K562 (cell line): ENCODE results near the gene SIRT2. TPM values are rescaled to one million over a fixed set of nuclear protein-coding genes. Genes with fewer than 3 reads are reported as not detected.

Source experiments
- CCNT2 ChIP-seq: IDR thresholded peaks from 2 replicates; pipeline ENCODE4 v1.6.1; 2011; ENCODE audit warnings: borderline replicate concordance, low read depth, mild to moderate bottlenecking, moderate library complexity, mixed read lengths, low read length; ENCODE audit not compliant: insufficient read length; ENCODE audit errors: extremely low read depth
- KDM2B ChIP-seq: fragments of 250-450 bp; sonication (Bioruptor Pico); IDR thresholded peaks from 2 replicates; pipeline ENCODE4 v1.8.0; 2021; ENCODE audit warnings: mild to moderate bottlenecking, moderate library complexity
- KDM5B ChIP-seq: fragments of 200-600 bp; sonication (generic); IDR thresholded peaks from 2 replicates; pipeline ENCODE4 v1.6.1; 2012; ENCODE audit warnings: low read depth, mild to moderate bottlenecking, moderate library complexity, low read length, control low read depth, inconsistent platforms; ENCODE audit not compliant: insufficient replicate concordance
- L3MBTL2 ChIP-seq: fragments of 450-650 bp; IDR thresholded peaks from 2 replicates; pipeline ENCODE4 v1.6.1; 2016; ENCODE audit warnings: mild to moderate bottlenecking, moderate library complexity
- MYC ChIP-seq, 2 experiments: fragments of 250-450 bp in 1 of 2; sonication (Bioruptor Pico) in 1 of 2; IDR thresholded peaks; 2 replicates each; pipeline versions ENCODE4 v1.5.1 to v1.6.1; 2012 to 2021; ENCODE audit warnings: low read depth in 2 of 2, borderline replicate concordance in 1 of 2, improper control_type of control experiment in 1 of 2, low read length in 1 of 2, mild to moderate bottlenecking in 1 of 2, moderate library complexity in 1 of 2
- NCOA1 ChIP-seq: fragments of 450-650 bp; IDR thresholded peaks from 2 replicates; pipeline ENCODE4 v1.6.1; 2016; ENCODE audit warnings: low read depth
- PKNOX1 ChIP-seq: fragments of 450-650 bp; IDR thresholded peaks from 2 replicates; pipeline ENCODE4 v1.6.1; 2016
- SP1 ChIP-seq: sonication (generic); formaldehyde crosslinking; IDR thresholded peaks from 2 replicates; pipeline ENCODE4 v1.8.1; 2022; ENCODE audit warnings: mild to moderate bottlenecking, missing genetic modification reagents
- SP2 ChIP-seq: IDR thresholded peaks from 2 replicates; pipeline ENCODE4 v1.6.1; 2011; ENCODE audit warnings: mild to moderate bottlenecking, low read depth, low read length, moderate library complexity; ENCODE audit not compliant: poor library complexity, severe bottlenecking; ENCODE audit errors: extremely low read depth
- TRIM25 ChIP-seq: fragments of 450-650 bp; IDR thresholded peaks from 2 replicates; pipeline ENCODE4 v1.7.0; 2016; ENCODE audit warnings: borderline replicate concordance
- VEZF1 ChIP-seq: fragments of 200-800 bp; sonication (Bioruptor generic); IDR thresholded peaks from 2 replicates; pipeline ENCODE4 v1.6.1; 2017; ENCODE audit warnings: missing genetic modification characterization, missing compliant biosample characterization
- ZBTB7A ChIP-seq: IDR thresholded peaks from 2 replicates; pipeline ENCODE4 v1.6.1; 2011; ENCODE audit warnings: low read depth, mild to moderate bottlenecking, low read length, moderate library complexity, borderline replicate concordance; ENCODE audit not compliant: control insufficient read depth
- ZFPM2 ChIP-seq: fragments of 250-450 bp; sonication (Bioruptor Pico); IDR thresholded peaks from 2 replicates; pipeline ENCODE4 v1.5.1; 2022; ENCODE audit warnings: mild to moderate bottlenecking
- ZNF212 ChIP-seq: fragments of 450-650 bp; formaldehyde crosslinking; IDR thresholded peaks from 2 replicates; pipeline ENCODE4 v1.4.0; 2020; ENCODE audit warnings: mild to moderate bottlenecking
- ZNF280A ChIP-seq: fragments of 450-650 bp; IDR thresholded peaks from 2 replicates; pipeline ENCODE4 v1.6.1; 2018; ENCODE audit warnings: mild to moderate bottlenecking, low read depth; ENCODE audit not compliant: partially characterized antibody
- polyA plus RNA-seq, 8 experiments: library from polyadenylated mRNA; depleted of rRNA in 4 of 8; stranded (reverse) in 5 of 8; unstranded in 3 of 8; fragments of >200 nt; fragmentation: Nextera tagmentation in 2 of 8; fragmentation: Illumina TruSeq in 1 of 8; extraction: Ambion mirVana in 2 of 8; extraction: Trizol in 1 of 8; gene quantifications; 2 replicates each; pipeline versions ENCODE4 v1.2.1 to v1.2.3, GENCODE V29; 2011 to 2014; ENCODE audit warnings: inconsistent platforms in 1 of 8, missing spikeins in 1 of 8
- total RNA-seq, 7 experiments: library from RNA; depleted of rRNA in 6 of 7; stranded (reverse); fragments of >200 nt in 6 of 7; fragmentation: Illumina TruSeq in 2 of 7; extraction: Trizol in 2 of 7; gene quantifications; 2 replicates each; pipeline versions ENCODE4 v1.2.1 to v1.2.3, GENCODE V29; 2011 to 2021; ENCODE audit warnings: low replicate concordance in 1 of 7
- TF ChIP-seq, protein P1 (sequence below): fragments of 250-450 bp; sonication (Bioruptor Pico); IDR thresholded peaks from 2 replicates; pipeline ENCODE4 v1.6.1; 2021; ENCODE audit warnings: mild to moderate bottlenecking
- TF ChIP-seq, protein P2 (sequence below): fragments of 250-450 bp; sonication (Bioruptor Pico); IDR thresholded peaks from 2 replicates; pipeline ENCODE4 v1.5.0; 2022; ENCODE audit warnings: mild to moderate bottlenecking

Gene SIRT2
- total and polyA plus RNA-seq, 9 of the 15 experiments (the other 6 are each of a cell fraction or from before 2014, with no cell fraction given), result 2.3 to 35.2 (median 22.9) TPM

GRCh38 chr19:38899447-38900201, at the start of gene SIRT2, which contains the start of gene NFKBIB (continued):
- TF ChIP-seq, protein P1, sequence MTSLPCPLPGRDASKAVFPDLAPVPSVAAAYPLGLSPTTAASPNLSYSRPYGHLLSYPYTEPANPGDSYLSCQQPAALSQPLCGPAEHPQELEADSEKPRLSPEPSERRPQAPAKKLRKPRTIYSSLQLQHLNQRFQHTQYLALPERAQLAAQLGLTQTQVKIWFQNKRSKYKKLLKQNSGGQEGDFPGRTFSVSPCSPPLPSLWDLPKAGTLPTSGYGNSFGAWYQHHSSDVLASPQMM, result no peak
- TF ChIP-seq MYC (IDR thresholded peaks at IDR 0.05; ENCODE audit: low read depth, low read length), result peak; percentile 69
- no peak; the same call in 1 of the 2 replicates for TF ChIP-seq MYC (CRISPR knock-in tag; IDR thresholded peaks at IDR 0.05; ENCODE audit: borderline replicate concordance, low read depth)
- TF ChIP-seq SP1 (CRISPR knock-in tag), result peak; percentile 99
- TF ChIP-seq PKNOX1, result peak; percentile 94
- TF ChIP-seq ZBTB7A, result peak; percentile 89
- TF ChIP-seq ZNF280A, result no peak
- no peak for TF ChIP-seq KDM5B
- TF ChIP-seq SP2, result peak; percentile 70
- 0 out of 2 replicates have a peak, but pooled peaks have one; percentile 25 for TF ChIP-seq ZFPM2 (CRISPR knock-in tag)
- TF ChIP-seq TRIM25, result no peak
- peak; percentile 41; the same call in 1 of the 2 replicates for TF ChIP-seq KDM2B (CRISPR knock-in tag)
- TF ChIP-seq VEZF1, result peak; percentile 85
- peak; percentile 51 for TF ChIP-seq CCNT2
- TF ChIP-seq, protein P2, sequence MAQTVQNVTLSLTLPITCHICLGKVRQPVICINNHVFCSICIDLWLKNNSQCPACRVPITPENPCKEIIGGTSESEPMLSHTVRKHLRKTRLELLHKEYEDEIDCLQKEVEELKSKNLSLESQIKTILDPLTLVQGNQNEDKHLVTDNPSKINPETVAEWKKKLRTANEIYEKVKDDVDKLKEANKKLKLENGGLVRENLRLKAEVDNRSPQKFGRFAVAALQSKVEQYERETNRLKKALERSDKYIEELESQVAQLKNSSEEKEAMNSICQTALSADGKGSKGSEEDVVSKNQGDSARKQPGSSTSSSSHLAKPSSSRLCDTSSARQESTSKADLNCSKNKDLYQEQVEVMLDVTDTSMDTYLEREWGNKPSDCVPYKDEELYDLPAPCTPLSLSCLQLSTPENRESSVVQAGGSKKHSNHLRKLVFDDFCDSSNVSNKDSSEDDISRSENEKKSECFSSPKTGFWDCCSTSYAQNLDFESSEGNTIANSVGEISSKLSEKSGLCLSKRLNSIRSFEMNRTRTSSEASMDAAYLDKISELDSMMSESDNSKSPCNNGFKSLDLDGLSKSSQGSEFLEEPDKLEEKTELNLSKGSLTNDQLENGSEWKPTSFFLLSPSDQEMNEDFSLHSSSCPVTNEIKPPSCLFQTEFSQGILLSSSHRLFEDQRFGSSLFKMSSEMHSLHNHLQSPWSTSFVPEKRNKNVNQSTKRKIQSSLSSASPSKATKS, result no peak
- TF ChIP-seq ZNF212 (CRISPR knock-in tag), result no peak
- peak; percentile 78 for TF ChIP-seq L3MBTL2
- peak; percentile 96 for TF ChIP-seq NCOA1
